GM13976 (cell line): ENCODE data around the gene TSC2.
"Not testable (repeated sequence)": the region's sequence is repeated elsewhere in the genome, so short reads cannot be mapped to it uniquely, and the experiment has no call there.

Source experiments
- DNase-seq: peaks from one replicate; pipeline ENCODE4 v3.0.0; 2012; ENCODE audit warnings: low spot score
- CTCF ChIP-seq: IDR thresholded peaks from 2 replicates; pipeline ENCODE4 v1.5.1; 2012; ENCODE audit warnings: borderline replicate concordance, mild to moderate bottlenecking; ENCODE audit not compliant: insufficient read depth; ENCODE audit errors: extremely low read depth, missing control alignments, control extremely low read depth
- in situ Hi-C: fragments of 300-500 bp; cut with MboI; formaldehyde crosslinking; loops from one replicate; pipeline ENCODE4 v1.12.0; 2022; ENCODE audit warnings: low sequenced_read_pairs, mixed read lengths, inconsistent platforms; ENCODE audit not compliant: unreplicated experiment

The TSC2 gene

GRCh38 chr16:2115591-2115973, 67.8 kb downstream of the TSC2 start:
- DNase-seq: no peak
- in situ Hi-C loops: no loop called here
- TF ChIP-seq CTCF: no peak

- in situ Hi-C loops, DNase-seq: not testable (repeated sequence)
These were observed 68.6 kb downstream of the TSC2 start for GRCh38 chr16:2116428-2116827.

GRCh38 chr16:2117341-2117740, 69.6 kb downstream of the TSC2 start:
- in situ Hi-C loops, DNase-seq: not testable (repeated sequence)

GRCh38 chr16:2117960-2118722, 70.4 kb downstream of the TSC2 start:
- in situ Hi-C loops, DNase-seq: not testable (repeated sequence)

GRCh38 chr16:2121325-2121724, 73.5 kb downstream of the TSC2 start:
- in situ Hi-C loops: not testable (repeated sequence)
- TF ChIP-seq CTCF: peak; percentile 31
- peak; percentile 51 for DNase-seq

- TF ChIP-seq CTCF: no peak
- in situ Hi-C loops: no loop called here
- no peak for DNase-seq
These were observed 74.1 kb downstream of the TSC2 start for GRCh38 chr16:2121853-2122252.

- no peak for TF ChIP-seq CTCF
- DNase-seq: no peak
These were observed 74.6 kb downstream of the TSC2 start for GRCh38 chr16:2122429-2122828.

GRCh38 chr16:2122934-2123683, 75.3 kb downstream of the TSC2 start:
- DNase-seq, in situ Hi-C loops: not testable (repeated sequence)

More at GRCh38 chr16:2122429-2122828, 74.6 kb downstream of the TSC2 start:
- in situ Hi-C loops: no loop called here

- DNase-seq, in situ Hi-C loops: not testable (repeated sequence)
These were observed 76.1 kb downstream of the TSC2 start for GRCh38 chr16:2123706-2124376.

GRCh38 chr16:2124377-2124693, 76.5 kb downstream of the TSC2 start:
- in situ Hi-C loops, DNase-seq: not testable (repeated sequence)

- in situ Hi-C loops, DNase-seq: not testable (repeated sequence)
These were observed 77.1 kb downstream of the TSC2 start for GRCh38 chr16:2124694-2125444.

GRCh38 chr16:2125609-2126008, 77.8 kb downstream of the TSC2 start:
- in situ Hi-C loops, DNase-seq: not testable (repeated sequence)
